ENCODE measurements around the gene PAFAH2.

- TF ChIP-seq CTCF (IDR thresholded peaks at IDR 0.05) (no peak), POLR2A (IDR thresholded peaks at IDR 0.05) (no peak)
Measured at GRCh38 chr1:26017606-26018005, 19.7 kb upstream of the PAFAH2 start.
